HepG2 (cell line): ENCODE measurements around the gene RBM23. TPM values are rescaled to one million over a fixed set of nuclear protein-coding genes. Genes with fewer than 3 reads are reported as not detected.

Source experiments
- ATAC-seq: fragments of 200-7000 bp; cut with Tn5 transposase; 3 replicates; pipeline ENCODE4 v1.9.1; 2020; ENCODE audit warnings: mild to moderate bottlenecking, moderate library complexity
- BruUV-seq: library from RNA; stranded (reverse); fragments of 400-500 nt; replicated peaks from 2 replicates; lab custom pipeline; 2021; lab: Mats Ljungman, UMichigan
- CTCF ChIA-PET: fragments of 300-600 bp; formaldehyde crosslinking; extraction: SDS; loops from one replicate; lab custom pipeline; 2021; ENCODE audit warnings: low total read pairs, inconsistent platforms, low intra/inter-chr PET ratio; lab: Yijun Ruan, JAX
- POLR2A ChIA-PET: fragments of 350-600 bp; sonication (Branson Sonifier 250); formaldehyde crosslinking; loops from one replicate; lab custom pipeline; 2020; ENCODE audit warnings: antibody characterized with exemption, inconsistent platforms; lab: Yijun Ruan, JAX
- DNase-seq: peaks from one replicate; pipeline ENCODE4 v3.0.0-alpha.2; 2015; ENCODE audit warnings: low spot score
- FAIRE-seq: peaks from 3 replicates; lab custom pipeline; 2011; peaks lifted over from hg19 to GRCh38; lab: Jason Lieb, UNC
- H2AFZ ChIP-seq: one replicate; pipeline ENCODE4 v1.6.1; 2011; ENCODE audit warnings: low read length, inconsistent platforms
- H3K27ac ChIP-seq: fragments of 300-600 bp; 3 replicates; pipeline ENCODE4 v1.8.0; 2011; ENCODE audit warnings: mixed run types, mild to moderate bottlenecking, mixed read lengths, low read length, inconsistent platforms; ENCODE audit not compliant: insufficient read depth; ENCODE audit errors: extremely low read length
- H3K27me3 ChIP-seq, 2 experiments: fragments of 200-600 bp in 1 of 2; 2 replicates in 1 of 2; 3 replicates in 1 of 2; pipeline versions ENCODE4 v1.6.0 to v1.8.0; 2011; ENCODE audit warnings: low read length in 2 of 2, mild to moderate bottlenecking in 2 of 2, moderate library complexity in 2 of 2, inconsistent platforms in 1 of 2; ENCODE audit not compliant: insufficient read depth in 2 of 2, control insufficient read depth in 1 of 2
- H3K36me3 ChIP-seq, 2 experiments: fragments of 200-600 bp in 1 of 2; replicated peaks in 1 of 2; 2 replicates in 1 of 2; 3 replicates in 1 of 2; pipeline versions ENCODE4 v1.5.1 to v1.8.0; 2011; ENCODE audit warnings: low read length in 2 of 2, inconsistent platforms in 1 of 2; ENCODE audit not compliant: insufficient read depth in 2 of 2, control insufficient read depth in 1 of 2
- H3K4me1 ChIP-seq: 2 replicates; pipeline ENCODE4 v1.5.1; 2012; ENCODE audit warnings: low read length, inconsistent platforms; ENCODE audit not compliant: insufficient read depth
- H3K4me2 ChIP-seq: 2 replicates; pipeline ENCODE4 v1.6.0; 2011; ENCODE audit warnings: low read depth, low read length, inconsistent platforms
- H3K4me3 ChIP-seq, 3 experiments: fragments of 200-600 bp in 1 of 3; sonication (generic), shearing (Covaris generic) in 1 of 3; replicated peaks in 1 of 3; 2 replicates each; pipeline ENCODE4 v1.5.1; 2011 to 2016; ENCODE audit warnings: low read length in 3 of 3, inconsistent platforms in 2 of 3, low read depth in 2 of 3, mild to moderate bottlenecking in 2 of 3, control low read depth in 1 of 3, mixed read lengths in 1 of 3; ENCODE audit not compliant: insufficient read depth in 1 of 3
- H3K79me2 ChIP-seq: one replicate; pipeline ENCODE4 v1.6.1; 2011; ENCODE audit warnings: low read length, inconsistent platforms; ENCODE audit not compliant: insufficient read depth
- H3K9ac ChIP-seq: 2 replicates; pipeline ENCODE4 v1.6.0; 2011; ENCODE audit warnings: mild to moderate bottlenecking, low read depth, low read length, inconsistent platforms; ENCODE audit not compliant: insufficient read depth
- H3K9me3 ChIP-seq: 2 replicates; pipeline ENCODE4 v1.5.1; 2012; ENCODE audit warnings: mild to moderate bottlenecking, low read length
- H4K20me1 ChIP-seq: 2 replicates; pipeline ENCODE4 v1.6.0; 2011; ENCODE audit warnings: inconsistent platforms, mild to moderate bottlenecking, low read length, moderate library complexity; ENCODE audit not compliant: insufficient read depth
- ATF7 ChIP-seq, 2 experiments: fragments of 450-650 bp in 1 of 2; sonication (generic) in 1 of 2; formaldehyde crosslinking in 1 of 2; IDR thresholded peaks; 2 replicates each; pipeline versions ENCODE4 v1.4.0 to v1.6.1; 2016 to 2020; ENCODE audit warnings: antibody characterized with exemption in 1 of 2, mild to moderate bottlenecking in 1 of 2, missing genetic modification reagents in 1 of 2
- CBX1 ChIP-seq: IDR thresholded peaks from one replicate; pipeline ENCODE4 v1.6.1; 2016; ENCODE audit warnings: antibody characterized with exemption, low read depth
- JUN ChIP-seq: sonication (generic); formaldehyde crosslinking; IDR thresholded peaks from 2 replicates; pipeline ENCODE4 v1.4.0; 2020; ENCODE audit warnings: mild to moderate bottlenecking, missing genetic modification reagents
- KDM2A ChIP-seq: sonication (generic); formaldehyde crosslinking; IDR thresholded peaks from 2 replicates; pipeline ENCODE4 v1.4.0; 2020; ENCODE audit warnings: low read depth, missing genetic modification reagents, borderline replicate concordance
- MTA1 ChIP-seq: sonication (generic); formaldehyde crosslinking; IDR thresholded peaks from 2 replicates; pipeline ENCODE4 v1.4.0; 2020; ENCODE audit warnings: missing genetic modification reagents, mild to moderate bottlenecking, borderline replicate concordance
- PAX8 ChIP-seq: sonication (generic); formaldehyde crosslinking; IDR thresholded peaks from 2 replicates; pipeline ENCODE4 v1.8.0; 2022; ENCODE audit warnings: mild to moderate bottlenecking, missing genetic modification reagents, borderline replicate concordance
- PRPF4 ChIP-seq: fragments of 200-400 bp; formaldehyde crosslinking; IDR thresholded peaks from 2 replicates; pipeline ENCODE4 v1.6.1; 2016; ENCODE audit warnings: low read length, low read depth; ENCODE audit not compliant: poor library complexity, severe bottlenecking
- RFX5 ChIP-seq: IDR thresholded peaks from 2 replicates; pipeline ENCODE4 v1.6.1; 2011; ENCODE audit warnings: low read depth, low read length, improper control_type of control experiment
- RNF219 ChIP-seq: sonication (generic); formaldehyde crosslinking; IDR thresholded peaks from 2 replicates; pipeline ENCODE4 v1.5.0; 2020; ENCODE audit warnings: mild to moderate bottlenecking, missing genetic modification reagents
- SNAPC5 ChIP-seq: sonication (generic); formaldehyde crosslinking; IDR thresholded peaks from 2 replicates; pipeline ENCODE4 v1.8.1; 2023; ENCODE audit warnings: mild to moderate bottlenecking, missing genetic modification reagents, borderline replicate concordance
- TCF7L2 ChIP-seq: IDR thresholded peaks from 2 replicates; pipeline ENCODE4 v1.6.1; 2011; ENCODE audit warnings: mild to moderate bottlenecking, low read depth, low read length, moderate library complexity
- ZMYM3 ChIP-seq: sonication (generic); formaldehyde crosslinking; IDR thresholded peaks from 2 replicates; pipeline ENCODE4 v1.5.1; 2020; ENCODE audit warnings: mild to moderate bottlenecking, missing genetic modification reagents
- ZNF276 ChIP-seq: sonication (generic); formaldehyde crosslinking; IDR thresholded peaks from 2 replicates; pipeline ENCODE4 v1.4.0; 2020; ENCODE audit warnings: mild to moderate bottlenecking, low read depth, missing genetic modification reagents
- ZNF790 ChIP-seq: sonication (generic); formaldehyde crosslinking; IDR thresholded peaks from 2 replicates; pipeline ENCODE4 v1.8.0; 2022; ENCODE audit warnings: missing genetic modification reagents, mild to moderate bottlenecking, borderline replicate concordance
- WGBS: methylation state at CpG from one replicate; pipeline ENCODE4 v1.1.6; 2017; ENCODE audit warnings: low lambda C conversion rate; 5-methylcytosine and 5-hydroxymethylcytosine counted together
- in situ Hi-C: cut with HindIII; loops from 2 replicates; pipeline ENCODE4 v1.10.0; 2017; ENCODE audit warnings: low pct_unique_long_range_greater_than_20kb; ENCODE audit not compliant: extremely low pct_ligation_motif_present
- intact Hi-C: fragments of 100-400 bp; cut with micrococcal nuclease; formaldehyde crosslinking; loops from one replicate; pipeline ENCODE4 v1.10.0; 2022; ENCODE audit not compliant: unreplicated experiment
- polyA plus RNA-seq, 8 experiments: library from polyadenylated mRNA; depleted of rRNA in 3 of 8; stranded (reverse) in 7 of 8; unstranded in 1 of 8; fragments of >200 nt; fragmentation: Illumina TruSeq in 4 of 8; extraction: Trizol in 4 of 8; gene quantifications; 2 replicates each; pipeline versions ENCODE4 v1.2.1 to v1.2.3, GENCODE V29; 2011 to 2016; ENCODE audit warnings: low read depth in 4 of 8, missing spikeins in 1 of 8, mixed read lengths in 1 of 8; ENCODE audit not compliant: insufficient read depth in 1 of 8
- total RNA-seq, 5 experiments: library from RNA; depleted of rRNA; stranded (reverse); fragments of >200 nt; fragmentation: Illumina TruSeq; extraction: Trizol; gene quantifications; 2 replicates each; pipeline ENCODE4 v1.2.3, GENCODE V29; 2016; ENCODE audit warnings: low read depth in 1 of 5

The RBM23 gene
- total and polyA plus RNA-seq, 2 of the 13 experiments (the other 11 are each of a cell fraction or from before 2014, with no cell fraction given) = 1.5 to 2.1 TPM

- in situ Hi-C loops (no loop called here), intact Hi-C loops (no loop called here)
- Histone ChIP-seq H3K27ac (no peak overlapping the region), H2AFZ (no peak overlapping the region), H3K79me2 (no peaks in the 10 kb centered on the region), H3K4me3 (no peak overlapping the region), H3K36me3 (no peaks in the 10 kb centered on the region), H3K9me3 (no peaks in the 10 kb centered on the region), H3K9ac (no peak overlapping the region), H3K4me2 (no peak overlapping the region), H4K20me1 (no peaks in the 10 kb centered on the region), H3K4me1 (peaks cover 29% of the 10 kb centered on the region), H3K27me3 (no peaks in the 10 kb centered on the region)
- ATAC-seq (no peak), FAIRE-seq (no peak), DNase-seq (no peak)
- TF ChIP-seq TCF7L2 (no peak), ATF7 (IDR thresholded peaks at IDR 0.05) (peak; percentile 61; the same call in 1 of the 2 replicates), ATF7 (CRISPR knock-in tag; IDR thresholded peaks at IDR 0.05) (no peak), JUN (no peak)
- no TSS peak for BruUV-seq
- WGBS = 95% methylated on average over 3 of the region's 3 CpGs
- ChIA-PET CTCF (no interaction called here), POLR2A (no interaction called here)
Measured at GRCh38 chr14:22907429-22907828, 11.5 kb downstream of the RBM23 start.

GRCh38 chr14:22906073-22906472 is 12.9 kb downstream of the RBM23 start:
- H3K27ac ChIP-seq = no peak overlapping the region
- no peak for FAIRE-seq
- TF ChIP-seq PRPF4 (peak; percentile 19), SNAPC5 (CRISPR knock-in tag) (no peak), ZMYM3 (CRISPR knock-in tag) (peak; percentile 6; the same call in 1 of the 2 replicates), PAX8 (CRISPR knock-in tag) (0 out of 2 replicates have a peak, but pooled peaks have one; percentile 63), CBX1 (no peak), RNF219 (no peak), ZNF790 (no peak), KDM2A (no peak), MTA1 (CRISPR knock-in tag) (0 out of 2 replicates have a peak, but pooled peaks have one; percentile 53), RFX5 (no peak), ZNF276 (0 out of 2 replicates have a peak, but pooled peaks have one; percentile 37)

More at GRCh38 chr14:22906073-22906472, 12.9 kb downstream of the RBM23 start:
- Histone ChIP-seq H3K27me3 (no peaks in the 10 kb centered on the region), H2AFZ (no peak overlapping the region), H3K9me3 (no peaks in the 10 kb centered on the region), H3K4me1 (peaks cover 43% of the 10 kb centered on the region), H3K79me2 (no peaks in the 10 kb centered on the region), H3K36me3 (no peaks in the 10 kb centered on the region), H3K9ac (no peak overlapping the region), H3K4me3 (no peak overlapping the region), H3K4me2 (no peak overlapping the region), H4K20me1 (no peaks in the 10 kb centered on the region)
- 96% methylated on average over 20 of the region's 20 CpGs for whole genome bisulfite sequencing
- ChIA-PET CTCF (no interaction called here), POLR2A (interaction anchor here (1.6 kb wide), 1 partner anchor 10 kb away, joined by 4 read pairs; no protein-coding TSS in a partner anchor)
- ATAC-seq (no peak), DNase-seq (no peak)
- intact Hi-C loops (no loop called here), in situ Hi-C loops (no loop called here)
- BruUV-seq = no TSS peak
